ENCODE data around the gene CENPO.

DNA sequence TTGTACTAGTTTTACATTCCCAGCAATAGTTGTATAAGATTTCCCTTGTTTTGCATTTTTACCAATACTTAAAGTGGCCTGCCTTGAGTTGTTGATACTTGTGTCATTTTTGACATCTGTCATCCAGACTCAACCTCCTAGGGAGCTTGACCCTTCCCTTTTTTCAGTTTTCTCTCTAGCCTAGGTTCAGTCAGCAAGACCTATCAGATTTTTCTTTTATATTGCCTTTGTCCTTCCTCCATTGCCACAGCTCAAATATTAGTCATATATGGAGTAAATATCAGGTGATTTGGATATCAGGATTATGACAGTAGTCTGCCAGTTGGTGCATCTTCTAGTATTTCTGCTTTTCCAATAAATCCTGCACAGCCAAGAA, 13.4 kb downstream of the CENPO start:
- TF ChIP-seq SIN3A (IDR thresholded peaks at IDR 0.05; ENCODE audit: low read depth) (no peak), POLR2AphosphoS5 (IDR thresholded peaks at IDR 0.05; ENCODE audit: low read depth, low read length) (no peak), TCF7L2 (IDR thresholded peaks at IDR 0.05; ENCODE audit: borderline replicate concordance, extremely low read depth, insufficient read depth, insufficient read length) (no peak), YY1 (IDR thresholded peaks at IDR 0.05; ENCODE audit: extremely low read depth, insufficient replicate concordance, low read depth, low read length) (no peak), EZH2 (IDR thresholded peaks at IDR 0.05) (no peak), POLR2A (IDR thresholded peaks at IDR 0.05; ENCODE audit: borderline replicate concordance, extremely low read depth, insufficient read depth, insufficient read length) (no peak)
- TF ChIP-seq, protein P1, sequence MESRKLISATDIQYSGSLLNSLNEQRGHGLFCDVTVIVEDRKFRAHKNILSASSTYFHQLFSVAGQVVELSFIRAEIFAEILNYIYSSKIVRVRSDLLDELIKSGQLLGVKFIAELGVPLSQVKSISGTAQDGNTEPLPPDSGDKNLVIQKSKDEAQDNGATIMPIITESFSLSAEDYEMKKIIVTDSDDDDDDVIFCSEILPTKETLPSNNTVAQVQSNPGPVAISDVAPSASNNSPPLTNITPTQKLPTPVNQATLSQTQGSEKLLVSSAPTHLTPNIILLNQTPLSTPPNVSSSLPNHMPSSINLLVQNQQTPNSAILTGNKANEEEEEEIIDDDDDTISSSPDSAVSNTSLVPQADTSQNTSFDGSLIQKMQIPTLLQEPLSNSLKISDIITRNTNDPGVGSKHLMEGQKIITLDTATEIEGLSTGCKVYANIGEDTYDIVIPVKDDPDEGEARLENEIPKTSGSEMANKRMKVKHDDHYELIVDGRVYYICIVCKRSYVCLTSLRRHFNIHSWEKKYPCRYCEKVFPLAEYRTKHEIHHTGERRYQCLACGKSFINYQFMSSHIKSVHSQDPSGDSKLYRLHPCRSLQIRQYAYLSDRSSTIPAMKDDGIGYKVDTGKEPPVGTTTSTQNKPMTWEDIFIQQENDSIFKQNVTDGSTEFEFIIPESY (IDR thresholded peaks at IDR 0.05; ENCODE audit: extremely low read depth, insufficient replicate concordance, low read length), result no peak
- TF ChIP-seq, protein P2, sequence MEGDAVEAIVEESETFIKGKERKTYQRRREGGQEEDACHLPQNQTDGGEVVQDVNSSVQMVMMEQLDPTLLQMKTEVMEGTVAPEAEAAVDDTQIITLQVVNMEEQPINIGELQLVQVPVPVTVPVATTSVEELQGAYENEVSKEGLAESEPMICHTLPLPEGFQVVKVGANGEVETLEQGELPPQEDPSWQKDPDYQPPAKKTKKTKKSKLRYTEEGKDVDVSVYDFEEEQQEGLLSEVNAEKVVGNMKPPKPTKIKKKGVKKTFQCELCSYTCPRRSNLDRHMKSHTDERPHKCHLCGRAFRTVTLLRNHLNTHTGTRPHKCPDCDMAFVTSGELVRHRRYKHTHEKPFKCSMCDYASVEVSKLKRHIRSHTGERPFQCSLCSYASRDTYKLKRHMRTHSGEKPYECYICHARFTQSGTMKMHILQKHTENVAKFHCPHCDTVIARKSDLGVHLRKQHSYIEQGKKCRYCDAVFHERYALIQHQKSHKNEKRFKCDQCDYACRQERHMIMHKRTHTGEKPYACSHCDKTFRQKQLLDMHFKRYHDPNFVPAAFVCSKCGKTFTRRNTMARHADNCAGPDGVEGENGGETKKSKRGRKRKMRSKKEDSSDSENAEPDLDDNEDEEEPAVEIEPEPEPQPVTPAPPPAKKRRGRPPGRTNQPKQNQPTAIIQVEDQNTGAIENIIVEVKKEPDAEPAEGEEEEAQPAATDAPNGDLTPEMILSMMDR (IDR thresholded peaks at IDR 0.05 in 2 of 3, conservative IDR thresholded peaks at IDR 0.05 in 1 of 3; ENCODE audit: borderline replicate concordance in 1 of 3, insufficient read depth in 1 of 3, low read depth in 2 of 3, low read length in 2 of 3), result no peak
